22Rv1 (cell line): ENCODE results near the gene MALL.

Source experiments
- ZFX ChIP-seq: fragments of 450-650 bp; IDR thresholded peaks from 2 replicates; pipeline ENCODE4 v1.6.1; 2017; ENCODE audit warnings: antibody characterized with exemption, borderline replicate concordance
- TF ChIP-seq, protein P1 (sequence below): fragments of 450-650 bp; IDR thresholded peaks from 2 replicates; pipeline ENCODE4 v1.5.1; 2017; ENCODE audit warnings: mild to moderate bottlenecking

DNA sequence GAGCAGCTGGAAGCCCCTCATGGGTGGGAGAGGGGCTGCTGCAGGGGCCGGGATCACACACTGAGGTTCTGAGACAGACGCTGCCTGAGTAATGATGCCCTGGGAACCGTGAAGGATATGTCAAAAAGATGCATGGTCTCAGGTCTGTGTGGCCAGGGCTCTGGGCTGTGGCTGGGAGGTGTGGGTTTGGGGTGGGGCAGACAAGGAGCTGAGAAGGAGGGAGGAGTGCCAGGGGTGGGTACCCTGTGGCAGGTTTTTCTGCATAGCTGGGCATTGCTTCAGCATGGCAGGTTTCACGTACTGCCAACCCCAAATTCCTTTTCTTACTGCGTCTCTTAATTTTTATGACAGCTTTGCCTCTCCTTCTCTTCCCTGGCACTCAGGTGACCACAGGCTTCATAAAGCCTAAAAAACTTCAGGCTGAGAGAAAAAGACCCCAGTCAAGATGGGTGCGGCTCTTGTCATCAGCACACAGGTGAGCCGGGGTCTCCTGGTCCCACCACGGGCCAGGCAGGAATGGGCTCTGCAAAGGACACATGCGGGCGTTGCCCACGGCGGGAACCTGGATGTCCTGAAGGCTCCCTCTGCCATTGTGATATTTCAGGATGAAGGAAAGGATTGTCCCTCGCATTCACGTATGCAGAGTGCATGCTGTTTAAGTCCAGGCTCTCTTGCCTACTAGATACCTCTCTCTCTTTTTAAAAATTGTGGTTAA, 18.0 kb downstream of the MALL start:
- TF ChIP-seq, protein P1, sequence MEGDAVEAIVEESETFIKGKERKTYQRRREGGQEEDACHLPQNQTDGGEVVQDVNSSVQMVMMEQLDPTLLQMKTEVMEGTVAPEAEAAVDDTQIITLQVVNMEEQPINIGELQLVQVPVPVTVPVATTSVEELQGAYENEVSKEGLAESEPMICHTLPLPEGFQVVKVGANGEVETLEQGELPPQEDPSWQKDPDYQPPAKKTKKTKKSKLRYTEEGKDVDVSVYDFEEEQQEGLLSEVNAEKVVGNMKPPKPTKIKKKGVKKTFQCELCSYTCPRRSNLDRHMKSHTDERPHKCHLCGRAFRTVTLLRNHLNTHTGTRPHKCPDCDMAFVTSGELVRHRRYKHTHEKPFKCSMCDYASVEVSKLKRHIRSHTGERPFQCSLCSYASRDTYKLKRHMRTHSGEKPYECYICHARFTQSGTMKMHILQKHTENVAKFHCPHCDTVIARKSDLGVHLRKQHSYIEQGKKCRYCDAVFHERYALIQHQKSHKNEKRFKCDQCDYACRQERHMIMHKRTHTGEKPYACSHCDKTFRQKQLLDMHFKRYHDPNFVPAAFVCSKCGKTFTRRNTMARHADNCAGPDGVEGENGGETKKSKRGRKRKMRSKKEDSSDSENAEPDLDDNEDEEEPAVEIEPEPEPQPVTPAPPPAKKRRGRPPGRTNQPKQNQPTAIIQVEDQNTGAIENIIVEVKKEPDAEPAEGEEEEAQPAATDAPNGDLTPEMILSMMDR: no peak
- TF ChIP-seq ZFX: no peak
